Erythroblast (primary cell): ENCODE results near the gene SNRPA1.

Source experiments
- GATA1 ChIP-seq: IDR thresholded peaks from 2 replicates; pipeline ENCODE4 v1.6.1; 2011; ENCODE audit warnings: low read depth, mild to moderate bottlenecking, control low read depth, low read length, moderate library complexity
- POLR2A ChIP-seq: IDR thresholded peaks from 2 replicates; pipeline ENCODE4 v1.6.1; 2011; ENCODE audit warnings: mild to moderate bottlenecking, low read length

- TF ChIP-seq POLR2A (no peak), GATA1 (no peak)
These were observed 29.6 kb upstream of the SNRPA1 start for GRCh38 chr15:101324524-101325177.
